K562 (cell line): ENCODE results near the gene RBM45. TPM values are rescaled to one million over a fixed set of nuclear protein-coding genes. Genes with fewer than 3 reads are reported as not detected.
A peak's percentile ranks its signal among the peaks of the same experiment; 100 is the strongest.

ENCODE experiments used
- ASH1L ChIP-seq: fragments of 450-650 bp; IDR thresholded peaks from 2 replicates; pipeline ENCODE4 v1.6.1; 2018; ENCODE audit warnings: borderline replicate concordance, mild to moderate bottlenecking, low read depth; ENCODE audit not compliant: partially characterized antibody
- CHCHD3 ChIP-seq: fragments of 250-450 bp; sonication (Bioruptor Pico); IDR thresholded peaks from 2 replicates; pipeline ENCODE4 v2.1.2; 2022; ENCODE audit warnings: mild to moderate bottlenecking
- GTF2A2 ChIP-seq: IDR thresholded peaks from 2 replicates; pipeline ENCODE4 v1.6.1; 2016; ENCODE audit warnings: mild to moderate bottlenecking, missing genetic modification characterization, missing compliant biosample characterization
- MAZ ChIP-seq, 2 experiments: fragments of 450-650 bp in 1 of 2; sonication (generic) in 1 of 2; formaldehyde crosslinking; IDR thresholded peaks in 1 of 2; conservative IDR thresholded peaks in 1 of 2; 2 replicates each; pipeline versions ENCODE4 v1.4.0 to v1.5.0; 2020; ENCODE audit warnings: mild to moderate bottlenecking in 1 of 2, missing genetic modification reagents in 1 of 2
- PHF21A ChIP-seq: fragments of 450-650 bp; IDR thresholded peaks from 2 replicates; pipeline ENCODE4 v1.6.1; 2017; ENCODE audit warnings: low read depth, borderline replicate concordance
- RAD21 ChIP-seq, 2 experiments: fragments of 250-450 bp in 1 of 2; fragments of 450-650 bp in 1 of 2; sonication (Bioruptor Pico) in 1 of 2; formaldehyde crosslinking in 1 of 2; IDR thresholded peaks in 1 of 2; conservative IDR thresholded peaks in 1 of 2; 2 replicates each; pipeline versions ENCODE4 v1.4.0 to v1.8.0; 2020 to 2022; ENCODE audit warnings: mild to moderate bottlenecking in 2 of 2, moderate library complexity in 1 of 2
- TRIM28 ChIP-seq: fragments of 450-650 bp; IDR thresholded peaks from 2 replicates; pipeline ENCODE4 v1.6.1; 2017
- U2AF1 ChIP-seq: fragments of 200-400 bp; formaldehyde crosslinking; optimal IDR thresholded peaks from 2 replicates; pipeline ENCODE3; 2017; ENCODE audit warnings: mild to moderate bottlenecking, low read depth, low read length, moderate library complexity
- ZNF184 ChIP-seq: sonication (generic); formaldehyde crosslinking; IDR thresholded peaks from 2 replicates; pipeline ENCODE4 v1.5.0; 2020; ENCODE audit warnings: missing genetic modification reagents
- ZNF212 ChIP-seq: fragments of 450-650 bp; formaldehyde crosslinking; IDR thresholded peaks from 2 replicates; pipeline ENCODE4 v1.4.0; 2020; ENCODE audit warnings: mild to moderate bottlenecking
- polyA plus RNA-seq, 8 experiments: library from polyadenylated mRNA; depleted of rRNA in 4 of 8; stranded (reverse) in 5 of 8; unstranded in 3 of 8; fragments of >200 nt; fragmentation: Nextera tagmentation in 2 of 8; fragmentation: Illumina TruSeq in 1 of 8; extraction: Ambion mirVana in 2 of 8; extraction: Trizol in 1 of 8; gene quantifications; 2 replicates each; pipeline versions ENCODE4 v1.2.1 to v1.2.3, GENCODE V29; 2011 to 2014; ENCODE audit warnings: inconsistent platforms in 1 of 8, missing spikeins in 1 of 8
- total RNA-seq, 7 experiments: library from RNA; depleted of rRNA in 6 of 7; stranded (reverse); fragments of >200 nt in 6 of 7; fragmentation: Illumina TruSeq in 2 of 7; extraction: Trizol in 2 of 7; gene quantifications; 2 replicates each; pipeline versions ENCODE4 v1.2.1 to v1.2.3, GENCODE V29; 2011 to 2021; ENCODE audit warnings: low replicate concordance in 1 of 7
- TF ChIP-seq, protein P1 (sequence below): fragments of 250-450 bp; sonication (Bioruptor Pico); IDR thresholded peaks from 2 replicates; pipeline ENCODE4 v1.6.1; 2021; ENCODE audit warnings: mild to moderate bottlenecking
- TF ChIP-seq, protein P2 (sequence below): fragments of 250-450 bp; sonication (Bioruptor Pico); IDR thresholded peaks from 2 replicates; pipeline ENCODE4 v1.8.0; 2022; ENCODE audit warnings: moderate library complexity, mild to moderate bottlenecking, inconsistent platforms
- TF ChIP-seq, protein P3 (sequence below): fragments of 450-650 bp; IDR thresholded peaks from 2 replicates; pipeline ENCODE4 v1.6.1; 2018; ENCODE audit not compliant: partially characterized antibody
- TF ChIP-seq, protein P4 (sequence below): fragments of 250-450 bp; sonication (Bioruptor Pico); IDR thresholded peaks from 2 replicates; pipeline ENCODE4 v1.4.0; 2020; ENCODE audit warnings: borderline replicate concordance
- TF ChIP-seq, protein P5 (sequence below): fragments of 250-450 bp; sonication (Bioruptor Pico); IDR thresholded peaks from 2 replicates; pipeline ENCODE4 v1.4.0; 2020; ENCODE audit warnings: mild to moderate bottlenecking

Gene RBM45
- total and polyA plus RNA-seq, 9 of the 15 experiments (the other 6 are each of a cell fraction or from before 2014, with no cell fraction given): 6.7 to 22.0 (median 15.0) TPM

DNA sequence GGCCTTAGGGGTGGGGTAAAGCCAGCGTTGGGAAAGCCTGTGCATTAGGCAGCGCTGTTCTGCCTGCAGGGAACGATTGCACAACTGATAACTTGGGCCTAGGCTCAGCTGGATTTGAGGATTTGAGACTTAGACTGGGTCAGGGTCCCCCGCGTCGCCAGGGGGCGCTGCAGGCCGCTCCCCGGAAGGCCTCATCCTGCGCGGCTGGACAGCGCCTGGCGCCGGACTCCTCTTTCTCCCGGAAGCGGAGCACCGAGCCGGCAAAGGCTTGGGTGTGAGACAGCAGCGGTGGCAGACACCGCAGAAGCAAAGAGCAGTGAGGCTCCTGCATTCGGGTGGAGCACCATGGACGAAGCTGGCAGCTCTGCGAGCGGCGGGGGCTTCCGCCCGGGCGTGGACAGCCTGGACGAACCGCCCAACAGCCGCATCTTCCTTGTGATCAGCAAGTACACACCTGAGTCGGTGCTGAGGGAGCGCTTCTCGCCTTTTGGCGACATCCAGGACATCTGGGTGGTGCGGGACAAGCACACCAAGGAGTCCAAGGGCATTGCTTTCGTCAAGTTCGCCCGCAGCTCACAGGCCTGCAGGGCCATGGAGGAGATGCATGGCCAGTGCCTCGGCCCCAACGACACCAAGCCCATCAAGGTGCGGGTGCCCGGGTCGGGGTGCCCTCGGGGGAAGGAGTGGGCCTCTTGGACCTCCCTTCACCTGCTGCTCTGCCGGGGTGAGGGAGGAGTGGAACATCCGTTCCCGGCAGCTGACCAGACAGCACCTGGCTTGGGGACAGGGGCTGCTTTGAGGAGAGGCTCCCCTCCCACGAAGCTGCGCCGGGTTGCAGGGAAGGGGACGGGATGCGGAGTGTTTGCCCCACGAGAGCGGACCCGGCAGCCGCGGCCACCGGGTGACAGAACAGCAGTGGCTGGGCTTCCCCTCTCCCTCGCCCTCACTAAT, at the start of gene RBM45 (continued):
- TF ChIP-seq ZNF184 (no peak), RAD21 (CRISPR knock-in tag; conservative IDR thresholded peaks at IDR 0.05 in 1 of 2, IDR thresholded peaks at IDR 0.05 in 1 of 2) (peak; percentile 79 to 86), ASH1L (no peak), PHF21A (peak; percentile 70; the same call in 1 of the 2 replicates), CHCHD3 (CRISPR knock-in tag) (no peak), ZNF212 (CRISPR knock-in tag) (no peak), GTF2A2 (tag) (no peak), TRIM28 (peak; percentile 73; the same call in 1 of the 2 replicates), MAZ (CRISPR knock-in tag; conservative IDR thresholded peaks at IDR 0.05 in 1 of 2, IDR thresholded peaks at IDR 0.05 in 1 of 2) (peak; percentile 66 to 94; a peak in 3 of 4 replicates), U2AF1 (no peak)
- TF ChIP-seq, protein P1, sequence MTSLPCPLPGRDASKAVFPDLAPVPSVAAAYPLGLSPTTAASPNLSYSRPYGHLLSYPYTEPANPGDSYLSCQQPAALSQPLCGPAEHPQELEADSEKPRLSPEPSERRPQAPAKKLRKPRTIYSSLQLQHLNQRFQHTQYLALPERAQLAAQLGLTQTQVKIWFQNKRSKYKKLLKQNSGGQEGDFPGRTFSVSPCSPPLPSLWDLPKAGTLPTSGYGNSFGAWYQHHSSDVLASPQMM (CRISPR knock-in tag): no peak
- TF ChIP-seq, protein P2, sequence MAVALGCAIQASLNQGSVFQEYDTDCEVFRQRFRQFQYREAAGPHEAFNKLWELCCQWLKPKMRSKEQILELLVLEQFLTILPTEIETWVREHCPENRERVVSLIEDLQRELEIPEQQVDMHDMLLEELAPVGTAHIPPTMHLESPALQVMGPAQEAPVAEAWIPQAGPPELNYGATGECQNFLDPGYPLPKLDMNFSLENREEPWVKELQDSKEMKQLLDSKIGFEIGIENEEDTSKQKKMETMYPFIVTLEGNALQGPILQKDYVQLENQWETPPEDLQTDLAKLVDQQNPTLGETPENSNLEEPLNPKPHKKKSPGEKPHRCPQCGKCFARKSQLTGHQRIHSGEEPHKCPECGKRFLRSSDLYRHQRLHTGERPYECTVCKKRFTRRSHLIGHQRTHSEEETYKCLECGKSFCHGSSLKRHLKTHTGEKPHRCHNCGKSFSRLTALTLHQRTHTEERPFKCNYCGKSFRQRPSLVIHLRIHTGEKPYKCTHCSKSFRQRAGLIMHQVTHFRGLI: no peak
- TF ChIP-seq, protein P3, sequence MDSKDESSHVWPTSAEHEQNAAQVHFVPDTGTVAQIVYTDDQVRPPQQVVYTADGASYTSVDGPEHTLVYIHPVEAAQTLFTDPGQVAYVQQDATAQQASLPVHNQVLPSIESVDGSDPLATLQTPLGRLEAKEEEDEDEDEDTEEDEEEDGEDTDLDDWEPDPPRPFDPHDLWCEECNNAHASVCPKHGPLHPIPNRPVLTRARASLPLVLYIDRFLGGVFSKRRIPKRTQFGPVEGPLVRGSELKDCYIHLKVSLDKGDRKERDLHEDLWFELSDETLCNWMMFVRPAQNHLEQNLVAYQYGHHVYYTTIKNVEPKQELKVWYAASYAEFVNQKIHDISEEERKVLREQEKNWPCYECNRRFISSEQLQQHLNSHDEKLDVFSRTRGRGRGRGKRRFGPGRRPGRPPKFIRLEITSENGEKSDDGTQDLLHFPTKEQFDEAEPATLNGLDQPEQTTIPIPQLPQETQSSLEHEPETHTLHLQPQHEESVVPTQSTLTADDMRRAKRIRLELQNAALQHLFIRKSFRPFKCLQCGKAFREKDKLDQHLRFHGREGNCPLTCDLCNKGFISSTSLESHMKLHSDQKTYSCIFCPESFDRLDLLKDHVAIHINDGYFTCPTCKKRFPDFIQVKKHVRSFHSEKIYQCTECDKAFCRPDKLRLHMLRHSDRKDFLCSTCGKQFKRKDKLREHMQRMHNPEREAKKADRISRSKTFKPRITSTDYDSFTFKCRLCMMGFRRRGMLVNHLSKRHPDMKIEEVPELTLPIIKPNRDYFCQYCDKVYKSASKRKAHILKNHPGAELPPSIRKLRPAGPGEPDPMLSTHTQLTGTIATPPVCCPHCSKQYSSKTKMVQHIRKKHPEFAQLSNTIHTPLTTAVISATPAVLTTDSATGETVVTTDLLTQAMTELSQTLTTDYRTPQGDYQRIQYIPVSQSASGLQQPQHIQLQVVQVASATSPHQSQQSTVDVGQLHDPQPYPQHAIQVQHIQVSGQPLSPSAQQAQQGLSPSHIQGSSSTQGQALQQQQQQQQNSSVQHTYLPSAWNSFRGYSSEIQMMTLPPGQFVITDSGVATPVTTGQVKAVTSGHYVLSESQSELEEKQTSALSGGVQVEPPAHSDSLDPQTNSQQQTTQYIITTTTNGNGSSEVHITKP: no peak
- TF ChIP-seq, protein P4, sequence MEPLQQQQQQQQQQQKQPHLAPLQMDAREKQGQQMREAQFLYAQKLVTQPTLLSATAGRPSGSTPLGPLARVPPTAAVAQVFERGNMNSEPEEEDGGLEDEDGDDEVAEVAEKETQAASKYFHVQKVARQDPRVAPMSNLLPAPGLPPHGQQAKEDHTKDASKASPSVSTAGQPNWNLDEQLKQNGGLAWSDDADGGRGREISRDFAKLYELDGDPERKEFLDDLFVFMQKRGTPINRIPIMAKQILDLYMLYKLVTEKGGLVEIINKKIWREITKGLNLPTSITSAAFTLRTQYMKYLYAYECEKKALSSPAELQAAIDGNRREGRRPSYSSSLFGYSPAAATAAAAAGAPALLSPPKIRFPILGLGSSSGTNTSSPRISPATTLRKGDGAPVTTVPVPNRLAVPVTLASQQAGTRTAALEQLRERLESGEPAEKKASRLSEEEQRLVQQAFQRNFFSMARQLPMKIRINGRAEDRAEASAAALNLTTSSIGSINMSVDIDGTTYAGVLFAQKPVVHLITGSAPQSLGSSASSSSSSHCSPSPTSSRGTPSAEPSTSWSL (CRISPR knock-in tag): no peak
- TF ChIP-seq, protein P5, sequence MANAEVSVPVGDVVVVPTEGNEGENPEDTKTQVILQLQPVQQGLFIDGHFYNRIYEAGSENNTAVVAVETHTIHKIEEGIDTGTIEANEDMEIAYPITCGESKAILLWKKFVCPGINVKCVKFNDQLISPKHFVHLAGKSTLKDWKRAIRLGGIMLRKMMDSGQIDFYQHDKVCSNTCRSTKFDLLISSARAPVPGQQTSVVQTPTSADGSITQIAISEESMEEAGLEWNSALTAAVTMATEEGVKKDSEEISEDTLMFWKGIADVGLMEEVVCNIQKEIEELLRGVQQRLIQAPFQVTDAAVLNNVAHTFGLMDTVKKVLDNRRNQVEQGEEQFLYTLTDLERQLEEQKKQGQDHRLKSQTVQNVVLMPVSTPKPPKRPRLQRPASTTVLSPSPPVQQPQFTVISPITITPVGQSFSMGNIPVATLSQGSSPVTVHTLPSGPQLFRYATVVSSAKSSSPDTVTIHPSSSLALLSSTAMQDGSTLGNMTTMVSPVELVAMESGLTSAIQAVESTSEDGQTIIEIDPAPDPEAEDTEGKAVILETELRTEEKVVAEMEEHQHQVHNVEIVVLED: no peak
